ENCODE measurements around the gene CHD6. TPM values are rescaled to one million over a fixed set of nuclear protein-coding genes. Genes with fewer than 3 reads are reported as not detected.

The CHD6 gene
- polyA plus RNA-seq, 1 donor (not counting 4 experiments of a cell fraction or from before 2014, with no cell fraction given): 6.8 TPM

DNA sequence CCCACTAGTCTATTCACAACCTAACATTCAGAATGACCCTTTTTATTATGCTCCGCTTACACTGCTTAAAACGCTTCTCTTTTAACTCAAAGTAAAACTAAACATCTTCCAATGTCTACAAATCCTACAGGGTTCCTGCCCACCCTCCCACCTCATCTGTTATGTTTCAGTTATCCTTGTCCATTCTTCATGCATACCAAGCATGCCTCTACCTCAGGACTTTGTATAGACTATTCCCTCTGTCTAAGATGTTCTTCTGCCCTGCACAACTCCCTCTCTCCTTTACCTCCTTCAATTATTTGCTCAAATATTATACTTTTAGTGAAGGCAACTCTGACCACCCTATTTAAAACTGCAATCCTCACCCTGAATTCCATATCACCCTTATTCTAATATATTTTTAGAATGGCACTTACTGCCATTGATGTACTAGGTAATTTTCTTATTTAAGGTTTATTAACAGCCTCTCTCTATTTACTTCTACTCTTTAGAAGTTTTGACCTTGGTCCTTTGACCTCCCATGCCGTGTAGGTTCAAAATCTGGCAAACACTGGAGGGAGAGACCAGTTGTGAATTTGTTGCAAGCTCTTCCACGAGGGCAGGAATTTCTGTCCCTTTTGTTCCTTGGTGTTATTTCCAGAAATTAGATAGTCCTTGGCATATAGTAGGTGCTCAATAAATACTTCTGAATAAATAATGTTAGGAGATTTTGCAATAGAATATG is 111.8 kb downstream of the CHD6 start:
- FAIRE-seq: no peak
- dilution Hi-C loops (cut with MboI; ENCODE audit: extremely low pct_ligation_motif_present, low sequenced_read_pairs): no loop called here

GRCh38 chr20:41505184-41505583 is 113.0 kb downstream of the CHD6 start:
- H3K9ac ChIP-seq (ENCODE audit: control insufficient read depth, extremely low read depth, insufficient read depth, low read length): no peak overlapping the region
- no peak overlapping the region for H3K27ac ChIP-seq (ENCODE audit: control insufficient read depth, insufficient read depth, low read length)
- H4K20me1 ChIP-seq (ENCODE audit: control insufficient read depth, extremely low read depth, insufficient read depth, low read length): no peaks in the 10 kb centered on the region
- no peak for FAIRE-seq
- TF ChIP-seq, protein P1, sequence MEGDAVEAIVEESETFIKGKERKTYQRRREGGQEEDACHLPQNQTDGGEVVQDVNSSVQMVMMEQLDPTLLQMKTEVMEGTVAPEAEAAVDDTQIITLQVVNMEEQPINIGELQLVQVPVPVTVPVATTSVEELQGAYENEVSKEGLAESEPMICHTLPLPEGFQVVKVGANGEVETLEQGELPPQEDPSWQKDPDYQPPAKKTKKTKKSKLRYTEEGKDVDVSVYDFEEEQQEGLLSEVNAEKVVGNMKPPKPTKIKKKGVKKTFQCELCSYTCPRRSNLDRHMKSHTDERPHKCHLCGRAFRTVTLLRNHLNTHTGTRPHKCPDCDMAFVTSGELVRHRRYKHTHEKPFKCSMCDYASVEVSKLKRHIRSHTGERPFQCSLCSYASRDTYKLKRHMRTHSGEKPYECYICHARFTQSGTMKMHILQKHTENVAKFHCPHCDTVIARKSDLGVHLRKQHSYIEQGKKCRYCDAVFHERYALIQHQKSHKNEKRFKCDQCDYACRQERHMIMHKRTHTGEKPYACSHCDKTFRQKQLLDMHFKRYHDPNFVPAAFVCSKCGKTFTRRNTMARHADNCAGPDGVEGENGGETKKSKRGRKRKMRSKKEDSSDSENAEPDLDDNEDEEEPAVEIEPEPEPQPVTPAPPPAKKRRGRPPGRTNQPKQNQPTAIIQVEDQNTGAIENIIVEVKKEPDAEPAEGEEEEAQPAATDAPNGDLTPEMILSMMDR (optimal IDR thresholded peaks at IDR 0.05 in 1 of 3, IDR thresholded peaks at IDR 0.05 in 1 of 3, conservative IDR thresholded peaks at IDR 0.05 in 1 of 3; ENCODE audit: extremely low read depth in 1 of 3, insufficient read depth in 2 of 3, low read length in 3 of 3): no peak
- TF ChIP-seq EZH2 (IDR thresholded peaks at IDR 0.05; ENCODE audit: low read length): no peak
- H3K79me2 ChIP-seq (ENCODE audit: control insufficient read depth, insufficient read depth, low read length): no peaks in the 10 kb centered on the region
- no peaks in the 10 kb centered on the region for H3K4me1 ChIP-seq (ENCODE audit: control insufficient read depth, extremely low read depth, insufficient read depth, low read length)
- H3K4me3 ChIP-seq (ENCODE audit: control insufficient read depth in 2 of 3, extremely low read depth in 1 of 3, insufficient read depth in 2 of 3, low read depth in 1 of 3, low read length in 3 of 3): no peak overlapping the region
- H3K9me1 ChIP-seq (ENCODE audit: control insufficient read depth, extremely low read depth, insufficient read depth, low read length): no peaks in the 10 kb centered on the region
- no peak for DNase-seq (ENCODE audit: low read depth, low spot score)
- H3K36me3 ChIP-seq (ENCODE audit: control insufficient read depth in 2 of 2, extremely low read depth in 1 of 2, insufficient read depth in 2 of 2, low read length in 2 of 2): peaks cover 0 to 4% of the 10 kb centered on the region in 2 experiments
- H2AFZ ChIP-seq (ENCODE audit: control insufficient read depth, low read length): no peak overlapping the region
- H3K9me3 ChIP-seq (ENCODE audit: control insufficient read depth, low read depth, low read length): no peaks in the 10 kb centered on the region
- dilution Hi-C loops (cut with MboI; ENCODE audit: extremely low pct_ligation_motif_present, low sequenced_read_pairs): no loop called here
- no peaks in the 10 kb centered on the region for H3K27me3 ChIP-seq (ENCODE audit: control insufficient read depth, extremely low read depth, insufficient read depth, low read length)
- no peak overlapping the region for H3K4me2 ChIP-seq (ENCODE audit: control insufficient read depth, extremely low read depth, insufficient read depth, low read depth, low read length)

More for the DNA sequence above, 111.8 kb downstream of the CHD6 start:
- no peak for DNase-seq (ENCODE audit: low read depth, low spot score)
- Histone ChIP-seq H2AFZ (ENCODE audit: control insufficient read depth, low read length) (no peak overlapping the region), H3K9me3 (ENCODE audit: control insufficient read depth, low read depth, low read length) (no peaks in the 10 kb centered on the region), H3K4me1 (ENCODE audit: control insufficient read depth, extremely low read depth, insufficient read depth, low read length) (no peaks in the 10 kb centered on the region), H3K36me3 (ENCODE audit: control insufficient read depth in 2 of 2, extremely low read depth in 1 of 2, insufficient read depth in 2 of 2, low read length in 2 of 2) (peaks cover 0 to 4% of the 10 kb centered on the region in 2 experiments), H4K20me1 (ENCODE audit: control insufficient read depth, extremely low read depth, insufficient read depth, low read length) (no peaks in the 10 kb centered on the region), H3K9ac (ENCODE audit: control insufficient read depth, extremely low read depth, insufficient read depth, low read length) (no peak overlapping the region), H3K27ac (ENCODE audit: control insufficient read depth, insufficient read depth, low read length) (no peak overlapping the region), H3K27me3 (ENCODE audit: control insufficient read depth, extremely low read depth, insufficient read depth, low read length) (no peaks in the 10 kb centered on the region), H3K4me3 (ENCODE audit: control insufficient read depth in 2 of 3, extremely low read depth in 1 of 3, insufficient read depth in 2 of 3, low read depth in 1 of 3, low read length in 3 of 3) (no peak overlapping the region), H3K4me2 (ENCODE audit: control insufficient read depth, extremely low read depth, insufficient read depth, low read depth, low read length) (no peak overlapping the region), H3K9me1 (ENCODE audit: control insufficient read depth, extremely low read depth, insufficient read depth, low read length) (no peaks in the 10 kb centered on the region), H3K79me2 (ENCODE audit: control insufficient read depth, insufficient read depth, low read length) (no peaks in the 10 kb centered on the region)
- TF ChIP-seq EZH2 (IDR thresholded peaks at IDR 0.05; ENCODE audit: low read length): no peak
- TF ChIP-seq, protein P1 (optimal IDR thresholded peaks at IDR 0.05 in 1 of 3, IDR thresholded peaks at IDR 0.05 in 1 of 3, conservative IDR thresholded peaks at IDR 0.05 in 1 of 3; ENCODE audit: extremely low read depth in 1 of 3, insufficient read depth in 2 of 3, low read length in 3 of 3): no peak

Data from keratinocyte (primary cell).